K562 (cell line): ENCODE data around the gene TENT4B. TPM values are rescaled to one million over a fixed set of nuclear protein-coding genes. Genes with fewer than 3 reads are reported as not detected.

Experiments used
- ATAC-seq: fragments of 200-7000 bp; cut with Tn5 transposase; 3 replicates; pipeline ENCODE4 v1.9.1; 2020; ENCODE audit warnings: moderate library complexity
- BruUV-seq: library from RNA; stranded (reverse); fragments of 400-500 nt; replicated peaks from 2 replicates; lab custom pipeline; 2021; lab: Mats Ljungman, UMichigan
- CTCF ChIA-PET: fragments of 300-600 bp; formaldehyde crosslinking; extraction: SDS; loops from one replicate; lab custom pipeline; 2021; ENCODE audit warnings: low intra/inter-chr PET ratio; lab: Yijun Ruan, JAX
- POLR2A ChIA-PET: fragments of 300-600, 350-650 bp; sonication (Branson Sonifier 250); formaldehyde crosslinking; extraction: SDS; loops from one replicate; lab custom pipeline; 2021; ENCODE audit warnings: antibody characterized with exemption, inconsistent platforms; lab: Yijun Ruan, JAX
- DNase-seq, 4 experiments: peaks; one replicate each; pipeline versions ENCODE4 v3.0.0 to v3.0.0-alpha.2; 2011 to 2018; ENCODE audit warnings: low spot score in 3 of 4, mixed read lengths in 3 of 4; ENCODE audit errors: extremely low read depth in 1 of 4
- FAIRE-seq: peaks from 2 replicates; lab custom pipeline; 2011; peaks lifted over from hg19 to GRCh38; lab: Jason Lieb, UNC
- H2AFZ ChIP-seq: 2 replicates; pipeline ENCODE4 v1.6.0; 2011; ENCODE audit warnings: low read depth, low read length, control low read depth, inconsistent platforms
- H3K27ac ChIP-seq: fragments of 200-600 bp; 3 replicates; pipeline ENCODE4 v1.8.0; 2011; ENCODE audit warnings: low read depth, mild to moderate bottlenecking, control low read depth, inconsistent platforms, low read length, moderate library complexity, mixed read lengths; ENCODE audit errors: extremely low read depth
- H3K27me3 ChIP-seq, 2 experiments: fragments of 300-600 bp in 1 of 2; 2 replicates in 1 of 2; 3 replicates in 1 of 2; pipeline versions ENCODE4 v1.6.0 to v1.8.0; 2011; ENCODE audit warnings: inconsistent platforms in 2 of 2, low read length in 2 of 2, mild to moderate bottlenecking in 1 of 2, mixed read lengths in 1 of 2, moderate library complexity in 1 of 2; ENCODE audit not compliant: control insufficient read depth in 2 of 2, insufficient read depth in 2 of 2
- H3K36me3 ChIP-seq: fragments of 300-600 bp; 3 replicates; pipeline ENCODE4 v1.8.0; 2011; ENCODE audit warnings: mild to moderate bottlenecking, low read length, inconsistent platforms; ENCODE audit not compliant: control insufficient read depth, insufficient read depth
- H3K4me1 ChIP-seq, 2 experiments: fragments of 200-600 bp in 1 of 2; replicated peaks in 1 of 2; 2 replicates in 1 of 2; 3 replicates in 1 of 2; pipeline versions ENCODE4 v1.5.1 to v1.8.0; 2011; ENCODE audit warnings: inconsistent platforms in 2 of 2, low read length in 2 of 2, mild to moderate bottlenecking in 1 of 2, mixed read lengths in 1 of 2, moderate library complexity in 1 of 2; ENCODE audit not compliant: control insufficient read depth in 2 of 2, insufficient read depth in 2 of 2
- H3K4me2 ChIP-seq: 2 replicates; pipeline ENCODE4 v1.6.1; 2011; ENCODE audit warnings: low read length, control low read depth, inconsistent platforms, mixed read lengths; ENCODE audit not compliant: insufficient read depth
- H3K4me3 ChIP-seq: fragments of 200-600 bp; sonication (generic), shearing (Covaris generic); 2 replicates; pipeline ENCODE4 v1.5.1; 2016; ENCODE audit warnings: control low read depth, inconsistent platforms
- H3K79me2 ChIP-seq: fragments of 200-600 bp; 3 replicates; pipeline ENCODE4 v1.8.0; 2011; ENCODE audit warnings: low read length, inconsistent platforms; ENCODE audit not compliant: control insufficient read depth, insufficient read depth
- H3K9ac ChIP-seq, 2 experiments: 2 replicates each; pipeline versions ENCODE4 v1.6.0 to v1.6.1; 2011; ENCODE audit warnings: low read depth in 2 of 2, low read length in 2 of 2, control low read depth in 1 of 2, inconsistent platforms in 1 of 2, mild to moderate bottlenecking in 1 of 2, mixed read lengths in 1 of 2; ENCODE audit not compliant: insufficient read depth in 1 of 2
- H3K9me1 ChIP-seq: one replicate; pipeline ENCODE4 v1.6.0; 2011; ENCODE audit warnings: inconsistent platforms, mild to moderate bottlenecking, low read length, moderate library complexity; ENCODE audit not compliant: control insufficient read depth, insufficient read depth
- H3K9me3 ChIP-seq: replicated peaks from 2 replicates; pipeline ENCODE4 v1.5.1; 2011; ENCODE audit warnings: low read depth, low read length, inconsistent platforms; ENCODE audit not compliant: control insufficient read depth, insufficient read depth
- H4K20me1 ChIP-seq: replicated peaks from 2 replicates; pipeline ENCODE4 v1.6.1; 2011; ENCODE audit warnings: low read length, inconsistent platforms, mixed read lengths; ENCODE audit not compliant: control insufficient read depth, insufficient read depth
- CCNT2 ChIP-seq: IDR thresholded peaks from 2 replicates; pipeline ENCODE4 v1.6.1; 2011; ENCODE audit warnings: borderline replicate concordance, low read depth, mild to moderate bottlenecking, moderate library complexity, mixed read lengths, low read length; ENCODE audit not compliant: insufficient read length; ENCODE audit errors: extremely low read depth
- ETV5 ChIP-seq: sonication (generic); formaldehyde crosslinking; IDR thresholded peaks from 2 replicates; pipeline ENCODE4 v1.4.0; 2020; ENCODE audit warnings: low read depth, mild to moderate bottlenecking, missing genetic modification reagents
- FOXK1 ChIP-seq: sonication (generic); formaldehyde crosslinking; IDR thresholded peaks from 2 replicates; pipeline ENCODE4 v1.8.0; 2022; ENCODE audit warnings: missing genetic modification reagents, mild to moderate bottlenecking, borderline replicate concordance
- FOXK2 ChIP-seq, 2 experiments: fragments of 450-650 bp; IDR thresholded peaks in 1 of 2; conservative IDR thresholded peaks in 1 of 2; 2 replicates each; pipeline ENCODE4 v1.6.1; 2016; ENCODE audit warnings: low read depth in 2 of 2, mild to moderate bottlenecking in 1 of 2
- GATA2 ChIP-seq: sonication (generic); formaldehyde crosslinking; IDR thresholded peaks from 2 replicates; pipeline ENCODE4 v1.4.0; 2020; ENCODE audit warnings: mild to moderate bottlenecking, missing genetic modification reagents
- HDAC1 ChIP-seq, 2 experiments: fragments of 450-650 bp; IDR thresholded peaks; 2 replicates each; pipeline ENCODE4 v1.6.1; 2016 to 2017; ENCODE audit warnings: inconsistent platforms in 1 of 2, mild to moderate bottlenecking in 1 of 2, moderate library complexity in 1 of 2
- MTA3 ChIP-seq: fragments of 450-650 bp; formaldehyde crosslinking; IDR thresholded peaks from 2 replicates; pipeline ENCODE4 v1.6.1; 2017; ENCODE audit warnings: mild to moderate bottlenecking, borderline replicate concordance
- PATZ1 ChIP-seq: fragments of 250-450 bp; sonication (Bioruptor Pico); IDR thresholded peaks from 2 replicates; pipeline ENCODE4 v1.5.0; 2020; ENCODE audit warnings: mild to moderate bottlenecking, borderline replicate concordance
- RBM15 ChIP-seq: fragments of 200-400 bp; formaldehyde crosslinking; IDR thresholded peaks from 2 replicates; pipeline ENCODE4 v1.6.1; 2018; ENCODE audit warnings: mild to moderate bottlenecking, low read length, moderate library complexity; ENCODE audit not compliant: insufficient read depth
- SAFB ChIP-seq: fragments of 200-400 bp; formaldehyde crosslinking; IDR thresholded peaks from 2 replicates; pipeline ENCODE4 v1.6.1; 2017; ENCODE audit warnings: low read depth, low read length, borderline replicate concordance
- SRF ChIP-seq, 2 experiments: fragments of 250-450, 450-650 bp in 1 of 2; sonication (Bioruptor Pico) in 1 of 2; sonication (generic) in 1 of 2; formaldehyde crosslinking; IDR thresholded peaks; 2 replicates each; pipeline versions ENCODE4 v1.5.0 to v1.5.1; 2020 to 2022; ENCODE audit warnings: mild to moderate bottlenecking in 1 of 2, missing genetic modification reagents in 1 of 2
- TEAD1 ChIP-seq, 2 experiments: fragments of 450-650 bp in 1 of 2; sonication (generic) in 1 of 2; formaldehyde crosslinking; IDR thresholded peaks; 2 replicates each; pipeline versions ENCODE4 v1.4.0 to v1.8.0; 2020 to 2022; ENCODE audit warnings: mild to moderate bottlenecking in 2 of 2, missing genetic modification reagents in 1 of 2
- TFAP4 ChIP-seq: sonication (generic); formaldehyde crosslinking; IDR thresholded peaks from 2 replicates; pipeline ENCODE4 v1.8.0; 2022; ENCODE audit warnings: missing genetic modification reagents, mild to moderate bottlenecking, moderate library complexity, borderline replicate concordance
- ZBTB17 ChIP-seq: fragments of 450-650 bp; formaldehyde crosslinking; IDR thresholded peaks from 2 replicates; pipeline ENCODE4 v1.4.0; 2020; ENCODE audit warnings: mild to moderate bottlenecking
- WGBS: fragments of 100-300 bp; shearing (Covaris generic); methylation state at CpG from one replicate; pipeline ENCODE4 v1.1.6; 2016; ENCODE audit warnings: low coverage, mixed read lengths; ENCODE audit not compliant: insufficient coverage; ENCODE audit errors: missing lambda C conversion rate; 5-methylcytosine and 5-hydroxymethylcytosine counted together
- in situ Hi-C: fragments of 300-500 bp; cut with MboI; formaldehyde crosslinking; loops from 4 replicates; pipeline ENCODE4 v1.15.0; 2018; ENCODE audit warnings: inconsistent platforms, mixed read lengths
- intact Hi-C: fragments of 100-400 bp; cut with micrococcal nuclease; formaldehyde crosslinking; loops from 2 replicates; pipeline ENCODE4 v1.14.2; 2022
- polyA plus RNA-seq, 8 experiments: library from polyadenylated mRNA; depleted of rRNA in 4 of 8; stranded (reverse) in 5 of 8; unstranded in 3 of 8; fragments of >200 nt; fragmentation: Nextera tagmentation in 2 of 8; fragmentation: Illumina TruSeq in 1 of 8; extraction: Ambion mirVana in 2 of 8; extraction: Trizol in 1 of 8; gene quantifications; 2 replicates each; pipeline versions ENCODE4 v1.2.1 to v1.2.3, GENCODE V29; 2011 to 2014; ENCODE audit warnings: inconsistent platforms in 1 of 8, missing spikeins in 1 of 8
- total RNA-seq, 7 experiments: library from RNA; depleted of rRNA in 6 of 7; stranded (reverse); fragments of >200 nt in 6 of 7; fragmentation: Illumina TruSeq in 2 of 7; extraction: Trizol in 2 of 7; gene quantifications; 2 replicates each; pipeline versions ENCODE4 v1.2.1 to v1.2.3, GENCODE V29; 2011 to 2021; ENCODE audit warnings: low replicate concordance in 1 of 7
- TF ChIP-seq, protein P1 (sequence below), 2 experiments: IDR thresholded peaks; 2 replicates each; pipeline ENCODE4 v1.6.1; 2011; ENCODE audit warnings: borderline replicate concordance in 1 of 2, control low read depth in 1 of 2, low read depth in 1 of 2, low read length in 1 of 2, mild to moderate bottlenecking in 1 of 2, mixed read lengths in 1 of 2, moderate library complexity in 1 of 2; ENCODE audit not compliant: insufficient read depth in 1 of 2, insufficient read length in 1 of 2, poor library complexity in 1 of 2, severe bottlenecking in 1 of 2; ENCODE audit errors: extremely low read depth in 1 of 2

The TENT4B gene
- total and polyA plus RNA-seq, 9 of the 15 experiments (the other 6 are each of a cell fraction or from before 2014, with no cell fraction given) = 5.2 to 8.4 (median 7.0) TPM

GRCh38 chr16:50153596-50154419, 702 bp downstream of the TENT4B start:
- no peaks in the 10 kb centered on the region for H3K9me3 ChIP-seq
- H3K36me3 ChIP-seq = no peaks in the 10 kb centered on the region
- H3K9me1 ChIP-seq = no peaks in the 10 kb centered on the region
- in situ Hi-C loops = no loop called here
- peak; percentile 7 for ATAC-seq
- FAIRE-seq = no peak
- H3K27me3 ChIP-seq = no peaks in the 10 kb centered on the region
- peak overlapping the region; percentile 83 for H3K4me2 ChIP-seq
- peak overlapping the region; percentile 57; the same call in 2 of the 3 replicates for H3K27ac ChIP-seq
- H3K79me2 ChIP-seq = peaks cover 44% of the 10 kb centered on the region
- H3K9ac ChIP-seq = peak overlapping the region; percentile 61 to 94
- peak overlapping the region; percentile 76 for H3K4me3 ChIP-seq
- peaks cover 18% of the 10 kb centered on the region for H4K20me1 ChIP-seq
- intact Hi-C loops = no loop called here
- peak; percentile 33 to 47 (median 41) for DNase-seq
- ChIA-PET POLR2A (no interaction called here), CTCF (interaction anchor here (0.6 kb wide), 2 partner anchors 56 to 265 kb away, joined by 3 read pairs; no protein-coding TSS in a partner anchor)
- BruUV-seq = no TSS peak
- under 1% methylated on average over 69 of the region's 89 CpGs for WGBS
- H3K4me1 ChIP-seq = peaks cover 17 to 24% of the 10 kb centered on the region in 2 experiments; a peak in 4 of 5 replicates
- H2AFZ ChIP-seq = peak overlapping the region; percentile 72; the same call in 1 of the 2 replicates
- TF ChIP-seq TFAP4 (CRISPR knock-in tag) (peak; percentile 12; the same call in 1 of the 2 replicates), ETV5 (CRISPR knock-in tag) (0 out of 2 replicates have a peak, but pooled peaks have one; percentile 26), RBM15 (no peak), SAFB (0 out of 2 replicates have a peak, but pooled peaks have one; percentile 29), FOXK2 (conservative IDR thresholded peaks at IDR 0.05 in 1 of 2, IDR thresholded peaks at IDR 0.05 in 1 of 2; ENCODE audit: low read depth in 2 of 2) (peak; percentile 14 to 20; a peak in 1 of 4 replicates), TEAD1 (CRISPR knock-in tag; IDR thresholded peaks at IDR 0.05) (no peak), ZBTB17 (CRISPR knock-in tag) (no peak), SRF (CRISPR knock-in tag; IDR thresholded peaks at IDR 0.05) (no peak), FOXK1 (CRISPR knock-in tag) (0 out of 2 replicates have a peak, but pooled peaks have one; percentile 23), GATA2 (CRISPR knock-in tag) (no peak), PATZ1 (CRISPR knock-in tag) (no peak), MTA3 (no peak; the same call in 1 of the 2 replicates), HDAC1 (IDR thresholded peaks at IDR 0.05) (no peak), CCNT2 (peak; percentile 14)
- TF ChIP-seq, protein P1, sequence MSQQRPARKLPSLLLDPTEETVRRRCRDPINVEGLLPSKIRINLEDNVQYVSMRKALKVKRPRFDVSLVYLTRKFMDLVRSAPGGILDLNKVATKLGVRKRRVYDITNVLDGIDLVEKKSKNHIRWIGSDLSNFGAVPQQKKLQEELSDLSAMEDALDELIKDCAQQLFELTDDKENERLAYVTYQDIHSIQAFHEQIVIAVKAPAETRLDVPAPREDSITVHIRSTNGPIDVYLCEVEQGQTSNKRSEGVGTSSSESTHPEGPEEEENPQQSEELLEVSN (IDR thresholded peaks at IDR 0.05; ENCODE audit: borderline replicate concordance in 1 of 2, extremely low read depth in 1 of 2, insufficient read depth in 1 of 2, insufficient read length in 1 of 2, low read depth in 1 of 2, low read length in 1 of 2, poor library complexity in 1 of 2, severe bottlenecking in 1 of 2) = peak in 1 of 2 experiments; percentile 11
